HG03097 (cell line): Measurements from ENCODE around the gene FGF11.

ENCODE experiments used
- ATAC-seq: cut with Tn5 transposase; IDR thresholded peaks from one replicate; pipeline ENCODE4 v1.9.1; 2021; ENCODE audit not compliant: unreplicated experiment, low FRiP score

FGF11 gene

GRCh38 chr17:7439462-7440112 lies at the start of gene FGF11:
Gene FGF11 (plus strand): TSS chr17:7439512. CDS start chr17:7439621, 109 bp downstream.
- ATAC-seq = no peak

DNA sequence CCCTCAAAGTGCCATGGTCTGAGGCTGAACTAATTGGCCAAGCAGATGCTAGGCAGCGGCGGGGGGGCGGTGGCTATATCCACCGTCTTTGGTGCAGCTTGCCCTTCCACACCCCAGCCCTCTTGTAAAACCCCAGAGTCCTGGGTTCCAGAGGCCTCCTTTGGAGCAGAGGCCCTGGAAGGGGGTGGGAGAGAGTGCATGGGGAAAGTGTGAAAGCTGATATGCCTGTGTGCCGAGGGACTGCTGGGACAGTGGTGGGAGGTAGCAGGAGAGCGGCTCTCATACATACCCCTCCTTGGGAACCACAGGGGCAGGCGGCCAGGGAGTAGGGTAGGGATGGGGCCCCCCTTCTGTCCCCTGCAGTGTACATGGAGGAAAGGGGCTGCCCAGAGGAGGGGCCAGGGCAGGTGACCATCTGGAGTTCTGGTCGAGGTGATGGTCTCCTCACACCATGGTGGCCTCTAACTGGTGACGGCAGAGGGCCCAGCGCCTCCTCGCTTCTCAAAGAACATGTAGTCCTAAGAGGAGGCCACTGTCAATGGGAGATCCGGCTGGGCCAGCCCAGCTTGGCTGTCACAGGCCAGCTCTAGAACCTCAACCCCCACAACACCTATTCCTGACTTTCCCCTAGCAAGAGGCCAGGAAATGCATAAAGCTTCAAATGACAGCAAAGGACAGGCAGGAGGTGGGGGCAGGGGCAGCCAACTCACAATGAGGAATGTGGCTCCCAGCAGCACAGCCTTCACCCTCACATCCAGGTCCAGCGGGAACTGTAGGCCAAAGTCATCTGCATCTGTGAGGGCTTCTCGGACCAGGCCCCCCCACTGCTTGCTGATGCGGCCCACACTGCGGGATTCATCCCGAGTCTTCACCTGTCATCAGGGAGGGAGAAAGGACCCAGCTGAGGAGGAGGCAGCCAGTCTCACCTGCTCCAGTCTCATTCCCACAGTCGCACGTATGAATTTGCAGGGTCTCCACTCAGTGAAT lies 49.1 kb upstream of the FGF11 start:
- ATAC-seq = no peak

GRCh38 chr17:7391307-7391706 lies 48.0 kb upstream of the FGF11 start:
- no peak for ATAC-seq

GRCh38 chr17:7392696-7393612 lies 46.4 kb upstream of the FGF11 start:
- no peak for ATAC-seq

GRCh38 chr17:7393613-7394451 lies 45.5 kb upstream of the FGF11 start:
- peak; percentile 27 for ATAC-seq

DNA sequence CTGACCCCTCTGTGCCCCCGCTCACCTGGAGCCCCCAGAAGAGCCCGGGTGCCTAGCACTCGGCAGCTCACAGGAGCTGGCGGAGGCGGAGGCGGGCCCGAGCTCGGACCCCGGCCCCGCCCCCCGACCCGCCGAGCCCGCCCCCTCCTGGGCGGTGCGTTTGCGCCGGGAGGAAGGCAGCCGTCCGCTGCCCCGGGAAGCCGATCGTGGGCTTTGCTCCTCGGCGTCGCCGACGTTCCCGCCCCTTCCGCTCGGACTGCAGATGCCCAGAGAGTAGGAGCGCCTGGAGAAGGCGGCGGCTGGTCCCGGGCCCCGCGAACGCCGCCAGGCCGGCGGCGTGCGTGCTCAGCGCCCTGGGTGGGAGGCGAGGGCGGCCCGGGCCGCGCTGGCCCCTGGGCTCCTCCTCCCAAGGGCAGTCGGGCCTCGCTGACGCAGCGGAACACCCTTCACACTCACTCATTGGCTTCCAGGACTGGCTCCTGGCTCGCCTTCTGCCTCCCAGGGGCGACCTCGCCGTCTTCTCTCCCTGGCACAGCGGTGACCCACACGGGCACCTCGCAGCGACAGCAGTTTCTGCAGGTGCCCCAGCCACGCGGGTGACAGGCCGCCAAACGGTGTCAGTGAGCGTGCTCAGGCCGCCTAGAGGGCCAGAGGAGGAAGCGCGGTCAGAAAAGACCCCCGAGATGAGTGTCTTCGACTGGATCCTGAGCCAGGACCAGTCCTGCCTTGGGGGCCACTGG lies 44.7 kb upstream of the FGF11 start, which contains the start of gene PLSCR3:
Gene PLSCR3 (minus strand): TSS at position 74 of the 740 bp plus-strand sequence. CDS start 415 bp downstream, outside the sequence.
- ATAC-seq = peak; percentile 64

GRCh38 chr17:7396147-7396546 lies 43.2 kb upstream of the FGF11 start:
- no peak for ATAC-seq

GRCh38 chr17:7398612-7399011 lies 40.7 kb upstream of the FGF11 start:
- ATAC-seq = no peak

- no peak for ATAC-seq
These were observed 36.1 kb upstream of the FGF11 start for GRCh38 chr17:7403043-7403726.

GRCh38 chr17:7403727-7403976 lies 35.7 kb upstream of the FGF11 start:
- ATAC-seq = no peak

- peak; percentile 87 for ATAC-seq
These were observed 35.2 kb upstream of the FGF11 start, which contains the start of gene TMEM256 for GRCh38 chr17:7403977-7404736. Gene TMEM256 (minus strand): TSS chr17:7404097. CDS start chr17:7404084, 13 bp downstream.

GRCh38 chr17:7404737-7405349 lies 34.5 kb upstream of the FGF11 start:
- ATAC-seq = peak; percentile 2

DNA sequence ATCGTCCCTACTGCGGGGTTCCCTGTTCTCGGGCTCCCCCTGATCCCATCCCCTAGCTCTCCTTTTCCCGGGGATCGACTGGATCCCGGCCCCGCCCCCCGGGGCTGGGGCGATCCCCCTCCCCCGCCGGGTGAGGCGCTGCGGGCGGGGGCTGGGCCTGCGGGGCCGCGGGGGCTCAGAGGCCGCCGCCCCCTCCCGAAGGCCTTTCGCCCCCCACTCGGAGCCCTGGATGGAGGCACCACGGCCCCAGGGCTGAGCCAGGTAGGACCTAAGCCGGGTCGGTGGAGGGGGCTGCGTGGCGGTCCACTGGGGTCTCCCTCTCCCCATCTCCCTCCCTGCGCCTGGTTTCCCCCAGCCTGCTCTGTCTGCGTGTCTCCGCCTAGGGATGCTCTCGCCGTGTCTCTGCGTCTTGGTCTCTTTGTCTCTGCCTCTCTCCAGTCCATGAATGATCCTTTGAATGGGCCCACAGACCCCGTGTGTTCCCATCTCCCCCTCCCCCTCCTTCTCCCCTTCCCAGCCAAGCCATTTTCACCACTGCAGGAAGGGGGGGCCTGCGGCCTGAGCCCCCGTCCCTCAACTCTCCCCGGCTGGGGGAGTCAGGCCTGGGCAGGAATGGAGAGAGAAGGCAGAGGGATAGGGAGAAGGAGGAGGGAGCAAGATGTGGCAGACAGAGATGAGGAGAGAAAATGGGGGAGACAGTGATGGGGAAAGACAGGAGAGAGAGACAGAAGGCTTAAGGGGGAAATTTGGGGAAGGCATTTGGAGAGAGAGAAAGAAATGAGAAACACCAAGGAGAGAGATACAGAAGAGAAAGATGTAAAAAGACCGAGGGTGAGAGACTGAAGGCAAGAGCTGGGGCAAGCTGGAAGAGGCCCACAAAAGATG lies 33.7 kb upstream of the FGF11 start:
- ATAC-seq = no peak

DNA sequence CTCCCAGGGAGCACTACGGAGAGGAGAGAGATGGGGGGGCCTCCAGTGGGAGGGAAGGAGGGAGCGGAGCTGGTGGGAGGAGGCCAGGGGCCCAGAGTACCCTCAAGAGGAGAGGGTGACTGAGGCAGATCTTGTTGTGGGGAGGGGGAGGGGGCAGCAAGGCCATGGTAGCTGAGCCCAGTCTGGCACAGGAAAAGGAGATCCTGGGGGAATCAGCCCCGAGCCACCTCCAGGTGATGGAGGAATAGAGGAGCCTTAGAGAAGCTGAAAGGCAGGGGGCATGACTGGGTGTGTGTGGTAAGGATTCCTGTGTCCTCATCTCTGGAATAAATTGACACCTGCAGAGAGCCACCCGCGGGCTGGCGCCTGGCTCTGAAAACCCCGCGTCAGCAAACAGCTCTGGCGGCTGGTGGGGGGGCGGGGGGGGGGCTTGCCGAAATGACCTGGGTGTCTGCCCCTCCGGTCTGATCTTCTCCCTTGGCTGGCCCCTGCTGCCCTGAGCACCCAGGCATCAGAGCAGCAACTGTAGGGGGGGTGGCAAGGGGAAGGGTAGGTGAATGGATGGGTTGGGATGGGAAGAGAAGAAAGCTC lies 33.0 kb upstream of the FGF11 start:
- no peak for ATAC-seq

DNA sequence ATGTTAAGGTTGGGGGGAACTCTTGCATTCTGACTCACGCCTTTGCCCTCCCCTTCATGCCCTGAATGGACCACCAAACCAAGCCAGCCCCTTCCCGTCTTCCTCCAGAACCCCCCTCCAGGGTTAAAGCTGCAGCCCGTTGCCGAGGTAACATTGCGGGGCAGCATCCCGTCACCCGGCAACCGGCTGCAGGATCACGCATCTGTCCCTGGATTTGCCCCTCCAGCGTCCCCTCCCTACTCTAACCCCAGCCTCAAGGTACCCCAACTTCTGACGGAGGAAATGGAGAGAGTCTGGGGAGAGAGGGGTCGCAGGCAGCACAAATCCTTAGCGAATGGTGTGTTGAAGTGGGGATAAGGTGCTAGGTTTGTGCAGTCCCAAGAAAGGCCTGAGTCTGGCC lies 32.2 kb upstream of the FGF11 start:
- ATAC-seq = no peak
